H1 (cell line): Measurements from ENCODE around the gene TP53I11. TPM values are rescaled to one million over a fixed set of nuclear protein-coding genes. Genes with fewer than 3 reads are reported as not detected.

ENCODE experiments used
- CTCF ChIA-PET: fragments of 300-600 bp; sonication (Branson Sonifier 250); formaldehyde crosslinking; loops from one replicate; lab custom pipeline; 2021; ENCODE audit not compliant: partially characterized antibody; lab: Charles Lee
- POLR2A ChIA-PET: fragments of 300-600 bp; sonication (Branson Sonifier 250); formaldehyde crosslinking; loops from one replicate; lab custom pipeline; 2021; ENCODE audit warnings: inconsistent platforms; ENCODE audit not compliant: partially characterized antibody; lab: Charles Lee
- DNase-seq, 2 experiments: peaks; one replicate each; pipeline versions ENCODE4 v3.0.0 to v3.0.0-alpha.2; 2010 to 2022; ENCODE audit warnings: low spot score in 2 of 2, low read depth in 1 of 2, mixed read lengths in 1 of 2
- FAIRE-seq: peaks from 2 replicates; lab custom pipeline; 2011; peaks lifted over from hg19 to GRCh38; lab: Jason Lieb, UNC
- H2AFZ ChIP-seq: 2 replicates; pipeline ENCODE4 v1.8.1; 2012; ENCODE audit warnings: low read length, inconsistent platforms
- H2AK5ac ChIP-seq: 2 replicates; pipeline ENCODE4 v1.6.1; 2013; ENCODE audit warnings: low read depth, low read length
- H2BK120ac ChIP-seq: replicated peaks from 2 replicates; pipeline ENCODE3; 2013; ENCODE audit warnings: low read depth, low read length, inconsistent platforms
- H2BK12ac ChIP-seq: 2 replicates; pipeline ENCODE4 v1.6.1; 2013; ENCODE audit warnings: low read depth, low read length
- H2BK15ac ChIP-seq: 2 replicates; pipeline ENCODE4 v1.6.1; 2013; ENCODE audit warnings: low read length
- H2BK20ac ChIP-seq: 2 replicates; pipeline ENCODE4 v1.6.1; 2013; ENCODE audit warnings: low read length
- H2BK5ac ChIP-seq: 2 replicates; pipeline ENCODE4 v1.6.1; 2013; ENCODE audit warnings: low read depth, low read length
- H3K14ac ChIP-seq: 2 replicates; pipeline ENCODE4 v1.6.1; 2013; ENCODE audit warnings: inconsistent platforms; ENCODE audit not compliant: insufficient read length
- H3K18ac ChIP-seq: 2 replicates; pipeline ENCODE4 v1.6.1; 2013; ENCODE audit warnings: low read length; ENCODE audit errors: extremely low read depth
- H3K23ac ChIP-seq: 2 replicates; pipeline ENCODE4 v1.6.1; 2013; ENCODE audit warnings: inconsistent platforms; ENCODE audit not compliant: insufficient read length
- H3K23me2 ChIP-seq: 2 replicates; pipeline ENCODE4 v1.6.1; 2013; ENCODE audit warnings: low read depth, low read length
- H3K27ac ChIP-seq: 2 replicates; pipeline ENCODE4 v1.6.1; 2011; ENCODE audit warnings: low read depth, low read length, inconsistent platforms
- H3K27me3 ChIP-seq, 4 experiments: replicated peaks in 1 of 4; 1 replicate in 1 of 4; 2 replicates in 3 of 4; pipeline versions ENCODE4 v1.6.1 to v1.8.1; 2011 to 2013; ENCODE audit warnings: low read length in 3 of 4, mild to moderate bottlenecking in 3 of 4, inconsistent platforms in 2 of 4, mixed read lengths in 2 of 4, moderate library complexity in 1 of 4; ENCODE audit not compliant: control insufficient read depth in 3 of 4, insufficient read depth in 3 of 4; ENCODE audit errors: extremely low read depth in 1 of 4
- H3K36me3 ChIP-seq, 4 experiments: 2 replicates each; pipeline versions ENCODE4 v1.6.1 to v1.8.1; 2011 to 2013; ENCODE audit warnings: mild to moderate bottlenecking in 4 of 4, low read length in 3 of 4, moderate library complexity in 2 of 4, control low read depth in 1 of 4, inconsistent platforms in 1 of 4; ENCODE audit not compliant: insufficient read depth in 4 of 4, control insufficient read depth in 2 of 4
- H3K4ac ChIP-seq: replicated peaks from 2 replicates; pipeline ENCODE3; 2013; ENCODE audit warnings: low read length, low read depth, mixed read lengths, inconsistent platforms; ENCODE audit not compliant: insufficient read length
- H3K4me1 ChIP-seq, 4 experiments: replicated peaks in 1 of 4; 1 replicate in 1 of 4; 2 replicates in 3 of 4; pipeline versions ENCODE4 v1.6.1 to v1.8.1; 2011 to 2013; ENCODE audit warnings: low read length in 3 of 4, inconsistent platforms in 2 of 4, mixed read lengths in 1 of 4; ENCODE audit not compliant: insufficient read depth in 4 of 4, control insufficient read depth in 3 of 4
- H3K4me2 ChIP-seq, 2 experiments: 2 replicates each; pipeline versions ENCODE4 v1.6.1 to v1.8.1; 2011 to 2013; ENCODE audit warnings: low read depth in 2 of 2, low read length in 2 of 2, control low read depth in 1 of 2, inconsistent platforms in 1 of 2, mild to moderate bottlenecking in 1 of 2; ENCODE audit not compliant: insufficient read depth in 1 of 2
- H3K4me3 ChIP-seq, 4 experiments: fragments of 200-600, 300-600 bp in 1 of 4; sonication (generic), shearing (Covaris generic), sonication (Bioruptor Twin) in 1 of 4; 2 replicates each; pipeline versions ENCODE4 v1.5.1 to v1.8.1; 2011 to 2016; ENCODE audit warnings: low read length in 4 of 4, low read depth in 3 of 4, control low read depth in 2 of 4, inconsistent platforms in 2 of 4, mild to moderate bottlenecking in 2 of 4, mixed read lengths in 1 of 4, moderate library complexity in 1 of 4; ENCODE audit not compliant: insufficient read depth in 2 of 4; ENCODE audit errors: extremely low read depth in 1 of 4
- H3K56ac ChIP-seq: replicated peaks from 2 replicates; pipeline ENCODE3; 2013; ENCODE audit warnings: low read depth, mild to moderate bottlenecking, mixed read lengths, low read length, inconsistent platforms; ENCODE audit not compliant: insufficient read length
- H3K79me1 ChIP-seq: 2 replicates; pipeline ENCODE4 v1.6.1; 2013; ENCODE audit warnings: low read depth, low read length, control low read depth
- H3K79me2 ChIP-seq, 2 experiments: 2 replicates each; pipeline versions ENCODE4 v1.6.1 to v1.8.1; 2012 to 2013; ENCODE audit warnings: low read length in 2 of 2, mild to moderate bottlenecking in 2 of 2, inconsistent platforms in 1 of 2; ENCODE audit not compliant: insufficient read depth in 2 of 2, control insufficient read depth in 1 of 2
- H3K9ac ChIP-seq, 4 experiments: replicated peaks in 1 of 4; 1 replicate in 1 of 4; 2 replicates in 3 of 4; pipeline versions ENCODE4 v1.6.1 to v1.8.1; 2011 to 2013; ENCODE audit warnings: low read depth in 3 of 4, low read length in 3 of 4, control low read depth in 2 of 4, mild to moderate bottlenecking in 2 of 4, moderate library complexity in 2 of 4, inconsistent platforms in 1 of 4; ENCODE audit errors: extremely low read depth in 1 of 4
- H3K9me3 ChIP-seq, 2 experiments: 2 replicates each; pipeline versions ENCODE4 v1.6.1 to v1.8.1; 2012 to 2013; ENCODE audit warnings: mild to moderate bottlenecking in 2 of 2, moderate library complexity in 2 of 2, control low read depth in 1 of 2, inconsistent platforms in 1 of 2, low read depth in 1 of 2, low read length in 1 of 2, mixed read lengths in 1 of 2; ENCODE audit not compliant: insufficient read depth in 2 of 2
- H4K20me1 ChIP-seq, 2 experiments: replicated peaks in 1 of 2; 2 replicates each; pipeline versions ENCODE3 to v1.8.1; 2011 to 2013; ENCODE audit warnings: inconsistent platforms in 2 of 2, low read length in 2 of 2, mild to moderate bottlenecking in 1 of 2; ENCODE audit not compliant: insufficient read depth in 2 of 2, control insufficient read depth in 1 of 2
- H4K5ac ChIP-seq: 2 replicates; pipeline ENCODE4 v1.6.1; 2013; ENCODE audit warnings: low read length, low read depth, mixed read lengths, inconsistent platforms; ENCODE audit not compliant: insufficient read length
- H4K8ac ChIP-seq: 2 replicates; pipeline ENCODE4 v1.8.0; 2013; ENCODE audit warnings: mild to moderate bottlenecking, moderate library complexity, low read length, inconsistent platforms; ENCODE audit not compliant: insufficient read depth; ENCODE audit errors: extremely low read depth
- H4K91ac ChIP-seq: replicated peaks from 2 replicates; pipeline ENCODE3; 2013; ENCODE audit warnings: low read length, mixed read lengths, inconsistent platforms; ENCODE audit not compliant: insufficient read length
- CREB1 ChIP-seq: IDR thresholded peaks from 2 replicates; pipeline ENCODE4 v1.6.1; 2012; ENCODE audit warnings: inconsistent platforms
- EZH2 ChIP-seq: fragments of 200-600 bp; sonication (generic); IDR thresholded peaks from 2 replicates; pipeline ENCODE4 v1.7.1; 2012; ENCODE audit warnings: low read depth, mild to moderate bottlenecking, moderate library complexity, low read length, inconsistent platforms; ENCODE audit not compliant: severe bottlenecking
- POLR2AphosphoS5 ChIP-seq: IDR thresholded peaks from 2 replicates; pipeline ENCODE4 v1.6.1; 2011; ENCODE audit warnings: low read depth, low read length
- WGBS, 2 experiments: shearing (Covaris generic) in 1 of 2; methylation state at CpG; one replicate each; pipeline versions ENCODE4 v1.1.6 to v1.1.7; 2013 to 2015; ENCODE audit warnings: low lambda C conversion rate in 2 of 2, mixed read lengths in 2 of 2, inconsistent platforms in 1 of 2, low coverage in 1 of 2, missing lambda C conversion rate in 1 of 2; ENCODE audit not compliant: insufficient replicate concordance in 2 of 2, insufficient coverage in 1 of 2, insufficient read length in 1 of 2; ENCODE audit errors: extremely low coverage in 1 of 2, missing lambda C conversion rate in 1 of 2; 5-methylcytosine and 5-hydroxymethylcytosine counted together
- polyA plus RNA-seq, 7 experiments: library from polyadenylated mRNA; depleted of rRNA in 3 of 7; stranded (reverse) in 5 of 7; unstranded in 2 of 7; fragments of >200 nt in 5 of 7; fragments of 200-250 nt in 2 of 7; gene quantifications; 1 replicate in 5 of 7; 2 replicates in 1 of 7; 4 replicates in 1 of 7; pipeline versions ENCODE4 v1.2.1 to v1.2.3, GENCODE V29; 2011 to 2013; ENCODE audit warnings: missing spikeins in 2 of 7, mixed read lengths in 2 of 7
- total RNA-seq: library from RNA; stranded (reverse); fragmentation: NEBNext Ultra II Directional; extraction: Animal tissue kit (Norgen Biotek cat#: 25700); gene quantifications from 2 replicates; pipeline ENCODE4 v1.2.1, GENCODE V29; 2021

Gene TP53I11
- total and polyA plus RNA-seq, 2 of the 8 experiments (the other 6 are each of a cell fraction or from before 2014, with no cell fraction given) = 34.0 to 46.3 TPM

GRCh38 chr11:44934110-44934509 lies 16.6 kb downstream of the TP53I11 start:
- Histone ChIP-seq H3K9me3 (no peaks in the 10 kb centered on the region), H2AFZ (no peak overlapping the region)

More at GRCh38 chr11:44934110-44934509, 16.6 kb downstream of the TP53I11 start:
- Histone ChIP-seq H3K9ac (no peak overlapping the region), H4K20me1 (peaks cover 2% of the 10 kb centered on the region in 2 experiments), H2BK15ac (no peak overlapping the region), H2BK12ac (no peak overlapping the region), H3K14ac (no peak overlapping the region), H3K79me1 (no peaks in the 10 kb centered on the region), H3K27me3 (no peaks in the 10 kb centered on the region), H3K36me3 (peaks cover 0 to 16% (median 4%) of the 10 kb centered on the region in 4 experiments; a peak in 4 of 8 replicates), H3K4ac (no peak overlapping the region), H4K8ac (no peak overlapping the region), H3K27ac (no peak overlapping the region), H3K4me3 (no peak overlapping the region), H3K79me2 (no peaks in the 10 kb centered on the region), H3K4me2 (no peak overlapping the region), H2BK20ac (no peak overlapping the region), H2BK120ac (no peak overlapping the region), H2AK5ac (0 out of 2 replicates have a peak overlapping the region, but pooled peaks have one; percentile 57), H3K4me1 (peaks cover 0 to 18% (median 10%) of the 10 kb centered on the region in 4 experiments; a peak in 6 of 7 replicates), H4K91ac (no peak overlapping the region), H3K23me2 (no peaks in the 10 kb centered on the region), H3K56ac (no peak overlapping the region), H4K5ac (no peak overlapping the region), H2BK5ac (no peak overlapping the region), H3K23ac (no peak overlapping the region), H3K18ac (no peak overlapping the region)
- CTCF ChIA-PET = interaction anchor here (1.1 to 24.5 kb wide), 7 partner anchors 12 to 161 kb away, joined by 3 to 1347 read pairs (median 56); no protein-coding TSS in a partner anchor
- TF ChIP-seq EZH2 (no peak), CREB1 (no peak), POLR2AphosphoS5 (peak; percentile 32; the same call in 1 of the 2 replicates)
- WGBS, 2 experiments = 100% methylated on average over 2 of the region's 2 CpGs; no CpG with 5 or more reads in 1 of the 2 experiments
- DNase-seq = no peak
- no peak for FAIRE-seq
- POLR2A ChIA-PET = interaction anchor here (1.0 kb wide), 3 partner anchors 20 to 170 kb away, joined by 3 to 5 read pairs (median 3); no protein-coding TSS in a partner anchor
